Astrocyte (in vitro differentiated cells and primary cell): ENCODE results near the gene NBR1.

ENCODE experiments used
- EZH2 ChIP-seq: IDR thresholded peaks from 2 replicates; pipeline ENCODE4 v1.6.1; 2012; ENCODE audit warnings: mild to moderate bottlenecking, low read length, inconsistent platforms; ENCODE audit not compliant: insufficient read depth
- TF ChIP-seq, protein P1 (sequence below): IDR thresholded peaks from 2 replicates; pipeline ENCODE4 v1.5.1; 2011; ENCODE audit warnings: low read depth, mild to moderate bottlenecking, inconsistent platforms, low read length, moderate library complexity; ENCODE audit not compliant: insufficient read depth

DNA sequence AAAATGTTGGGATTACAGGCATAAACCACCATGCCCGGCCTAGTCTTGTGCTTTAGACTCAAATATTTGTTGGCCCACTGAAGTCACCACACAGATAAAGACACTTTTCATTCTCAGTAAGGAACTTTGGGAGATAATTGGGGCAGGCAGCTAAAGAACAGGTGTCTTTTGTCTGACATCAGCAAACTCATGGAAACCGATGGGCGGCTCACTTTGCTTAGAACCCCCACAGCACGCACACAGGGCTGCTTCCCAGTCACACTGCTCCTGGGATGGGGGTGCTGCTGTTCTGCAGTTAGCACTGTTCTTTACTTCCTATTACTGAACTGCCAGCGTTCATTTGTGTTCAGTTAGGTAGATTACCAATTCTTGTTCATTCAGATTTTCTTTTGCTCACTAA lies 27.8 kb upstream of the NBR1 start:
- TF ChIP-seq, protein P1, sequence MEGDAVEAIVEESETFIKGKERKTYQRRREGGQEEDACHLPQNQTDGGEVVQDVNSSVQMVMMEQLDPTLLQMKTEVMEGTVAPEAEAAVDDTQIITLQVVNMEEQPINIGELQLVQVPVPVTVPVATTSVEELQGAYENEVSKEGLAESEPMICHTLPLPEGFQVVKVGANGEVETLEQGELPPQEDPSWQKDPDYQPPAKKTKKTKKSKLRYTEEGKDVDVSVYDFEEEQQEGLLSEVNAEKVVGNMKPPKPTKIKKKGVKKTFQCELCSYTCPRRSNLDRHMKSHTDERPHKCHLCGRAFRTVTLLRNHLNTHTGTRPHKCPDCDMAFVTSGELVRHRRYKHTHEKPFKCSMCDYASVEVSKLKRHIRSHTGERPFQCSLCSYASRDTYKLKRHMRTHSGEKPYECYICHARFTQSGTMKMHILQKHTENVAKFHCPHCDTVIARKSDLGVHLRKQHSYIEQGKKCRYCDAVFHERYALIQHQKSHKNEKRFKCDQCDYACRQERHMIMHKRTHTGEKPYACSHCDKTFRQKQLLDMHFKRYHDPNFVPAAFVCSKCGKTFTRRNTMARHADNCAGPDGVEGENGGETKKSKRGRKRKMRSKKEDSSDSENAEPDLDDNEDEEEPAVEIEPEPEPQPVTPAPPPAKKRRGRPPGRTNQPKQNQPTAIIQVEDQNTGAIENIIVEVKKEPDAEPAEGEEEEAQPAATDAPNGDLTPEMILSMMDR: no peak
- TF ChIP-seq EZH2: no peak
